HFFc6 (cell line): Measurements from ENCODE around the gene CDH20. TPM values are rescaled to one million over a fixed set of nuclear protein-coding genes. Genes with fewer than 3 reads are reported as not detected.

Experiments
- DNase-seq: peaks from one replicate; pipeline ENCODE4 v3.0.0-alpha.2; 2018
- H3K27ac Mint-ChIP-seq: 2 replicates; pipeline ENCODE4 v1.8.0; 2020; ENCODE audit warnings: mild to moderate bottlenecking, mixed read lengths
- H3K27me3 Mint-ChIP-seq: 2 replicates; pipeline ENCODE4 v1.8.0; 2021; ENCODE audit warnings: mild to moderate bottlenecking, moderate library complexity, mixed read lengths; ENCODE audit not compliant: insufficient read depth
- H3K36me3 Mint-ChIP-seq: 2 replicates; pipeline ENCODE4 v1.8.0; 2021; ENCODE audit warnings: low read depth, mixed read lengths
- H3K4me1 Mint-ChIP-seq: 2 replicates; pipeline ENCODE4 v1.8.0; 2020; ENCODE audit warnings: low read depth, mixed read lengths
- H3K4me3 Mint-ChIP-seq: 2 replicates; pipeline ENCODE4 v1.8.0; 2020; ENCODE audit warnings: mild to moderate bottlenecking, moderate library complexity, mixed read lengths
- H3K9me3 Mint-ChIP-seq: 2 replicates; pipeline ENCODE4 v1.8.0; 2020; ENCODE audit warnings: mild to moderate bottlenecking, mixed read lengths
- CTCF ChIP-seq: fragments of 200-600 bp; sonication (generic); IDR thresholded peaks from 2 replicates; pipeline ENCODE4 v1.5.0; 2021; ENCODE audit warnings: antibody characterized with exemption, mild to moderate bottlenecking
- total RNA-seq, 6 experiments: library from RNA; stranded (reverse); fragmentation: NEBNext Ultra II Directional; extraction: Animal tissue kit (Norgen Biotek cat#: 25700); gene quantifications; 2 replicates in 1 of 6; 3 replicates in 5 of 6; pipeline ENCODE4 v1.2.3, GENCODE V29; 2021

Gene CDH20
- total RNA-seq, 6 experiments from 2014 or later: not detected

- no peak for DNase-seq
- Mint-ChIP-seq H3K4me1 (peaks cover 5% of the 10 kb centered on the region; the same call in 1 of the 2 replicates), H3K4me3 (no peak overlapping the region), H3K36me3 (no peaks in the 10 kb centered on the region), H3K27ac (no peak overlapping the region), H3K27me3 (peaks cover 22% of the 10 kb centered on the region), H3K9me3 (no peaks in the 10 kb centered on the region)
- no peak for TF ChIP-seq CTCF
Observed at GRCh38 chr18:61474918-61475317, 141.7 kb downstream of the CDH20 start.

GRCh38 chr18:61475931-61476330, 142.7 kb downstream of the CDH20 start:
- Mint-ChIP-seq H3K4me1 (peaks cover 5% of the 10 kb centered on the region; the same call in 1 of the 2 replicates), H3K4me3 (no peak overlapping the region)

GRCh38 chr18:61489334-61489733, 156.1 kb downstream of the CDH20 start:
- no peak for TF ChIP-seq CTCF
- Mint-ChIP-seq H3K27ac (no peak overlapping the region), H3K9me3 (no peaks in the 10 kb centered on the region), H3K4me1 (no peaks in the 10 kb centered on the region), H3K36me3 (no peaks in the 10 kb centered on the region), H3K27me3 (peaks cover 10% of the 10 kb centered on the region), H3K4me3 (no peak overlapping the region)
- DNase-seq: no peak

More at GRCh38 chr18:61475931-61476330, 142.7 kb downstream of the CDH20 start:
- DNase-seq: no peak
- H3K27ac Mint-ChIP-seq: no peak overlapping the region
- no peaks in the 10 kb centered on the region for H3K36me3 Mint-ChIP-seq
- no peaks in the 10 kb centered on the region for H3K9me3 Mint-ChIP-seq
- no peak for TF ChIP-seq CTCF
- H3K27me3 Mint-ChIP-seq: peaks cover 21% of the 10 kb centered on the region

GRCh38 chr18:61496374-61496773, 163.1 kb downstream of the CDH20 start:
- no peaks in the 10 kb centered on the region; the same call in 1 of the 2 replicates for H3K27me3 Mint-ChIP-seq
- no peaks in the 10 kb centered on the region for H3K4me1 Mint-ChIP-seq
- no peak for DNase-seq
- H3K9me3 Mint-ChIP-seq: no peaks in the 10 kb centered on the region
- no peak for TF ChIP-seq CTCF
- no peak overlapping the region for H3K27ac Mint-ChIP-seq
- no peaks in the 10 kb centered on the region for H3K36me3 Mint-ChIP-seq
- no peak overlapping the region for H3K4me3 Mint-ChIP-seq

- no peaks in the 10 kb centered on the region for H3K36me3 Mint-ChIP-seq
- H3K27me3 Mint-ChIP-seq: no peaks in the 10 kb centered on the region; the same call in 1 of the 2 replicates
- no peaks in the 10 kb centered on the region for H3K4me1 Mint-ChIP-seq
- H3K4me3 Mint-ChIP-seq: no peak overlapping the region
- no peak overlapping the region for H3K27ac Mint-ChIP-seq
- no peaks in the 10 kb centered on the region for H3K9me3 Mint-ChIP-seq
- no peak for DNase-seq
- TF ChIP-seq CTCF: no peak
Observed at GRCh38 chr18:61497422-61497821, 164.2 kb downstream of the CDH20 start.

GRCh38 chr18:61502472-61502871, 169.2 kb downstream of the CDH20 start:
- H3K36me3 Mint-ChIP-seq: no peaks in the 10 kb centered on the region
- no peaks in the 10 kb centered on the region; the same call in none of the 2 replicates for H3K27me3 Mint-ChIP-seq
- H3K4me1 Mint-ChIP-seq: peaks cover 15% of the 10 kb centered on the region
- peak; percentile 62 for DNase-seq
- H3K4me3 Mint-ChIP-seq: no peak overlapping the region
- H3K27ac Mint-ChIP-seq: no peak overlapping the region
- TF ChIP-seq CTCF: peak; percentile 88
- H3K9me3 Mint-ChIP-seq: no peaks in the 10 kb centered on the region
